ENCODE results near the gene PTPN14.

Gene PTPN14

DNA sequence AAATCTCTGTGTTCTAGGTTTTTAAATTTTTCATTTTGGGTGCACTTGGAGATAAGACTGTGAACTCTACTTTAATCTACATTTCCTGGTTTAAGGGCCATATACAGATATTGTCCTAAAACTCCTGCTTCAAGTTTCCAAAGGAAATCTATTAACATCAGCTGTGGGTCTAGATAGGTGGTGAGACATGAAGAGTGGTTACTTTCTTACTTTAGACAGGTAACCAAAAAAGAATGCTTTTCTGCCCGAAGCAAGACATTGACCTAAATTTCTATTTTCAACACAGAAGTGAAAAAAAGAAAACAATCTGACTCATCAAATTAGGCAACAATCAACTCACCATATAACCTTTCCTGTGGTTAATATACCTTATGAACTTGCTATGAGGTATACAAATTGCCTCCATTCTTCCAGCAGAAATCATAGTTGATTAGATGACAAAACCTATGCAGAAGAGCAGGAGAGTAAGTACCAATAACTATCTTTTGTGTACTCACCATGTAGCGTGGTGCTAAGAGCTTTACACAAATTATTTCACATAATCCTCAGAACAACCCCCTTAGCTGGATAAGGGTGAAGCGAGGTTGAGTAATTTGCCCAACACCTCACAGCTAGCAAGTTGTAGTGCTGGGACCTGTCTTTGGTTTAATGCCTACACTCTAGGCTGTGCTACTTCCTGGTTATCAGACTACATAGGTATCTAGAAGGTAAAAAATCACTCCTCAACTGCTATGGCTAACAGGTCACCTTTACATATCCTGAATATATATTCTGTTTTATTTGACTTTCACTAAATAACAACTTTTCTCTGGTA lies 23.4 kb upstream of the PTPN14 start:
- peaks cover 12% of the 10 kb centered on the region for H3K36me3 Mint-ChIP-seq (ENCODE audit: low read depth)
- no peaks in the 10 kb centered on the region for H3K4me1 Mint-ChIP-seq (ENCODE audit: low read depth)
- H3K27ac Mint-ChIP-seq: no peak overlapping the region
- peaks cover 17% of the 10 kb centered on the region for H3K9me3 Mint-ChIP-seq
- no peak overlapping the region for H3K4me3 Mint-ChIP-seq
- H3K27me3 Mint-ChIP-seq: no peaks in the 10 kb centered on the region

DNA sequence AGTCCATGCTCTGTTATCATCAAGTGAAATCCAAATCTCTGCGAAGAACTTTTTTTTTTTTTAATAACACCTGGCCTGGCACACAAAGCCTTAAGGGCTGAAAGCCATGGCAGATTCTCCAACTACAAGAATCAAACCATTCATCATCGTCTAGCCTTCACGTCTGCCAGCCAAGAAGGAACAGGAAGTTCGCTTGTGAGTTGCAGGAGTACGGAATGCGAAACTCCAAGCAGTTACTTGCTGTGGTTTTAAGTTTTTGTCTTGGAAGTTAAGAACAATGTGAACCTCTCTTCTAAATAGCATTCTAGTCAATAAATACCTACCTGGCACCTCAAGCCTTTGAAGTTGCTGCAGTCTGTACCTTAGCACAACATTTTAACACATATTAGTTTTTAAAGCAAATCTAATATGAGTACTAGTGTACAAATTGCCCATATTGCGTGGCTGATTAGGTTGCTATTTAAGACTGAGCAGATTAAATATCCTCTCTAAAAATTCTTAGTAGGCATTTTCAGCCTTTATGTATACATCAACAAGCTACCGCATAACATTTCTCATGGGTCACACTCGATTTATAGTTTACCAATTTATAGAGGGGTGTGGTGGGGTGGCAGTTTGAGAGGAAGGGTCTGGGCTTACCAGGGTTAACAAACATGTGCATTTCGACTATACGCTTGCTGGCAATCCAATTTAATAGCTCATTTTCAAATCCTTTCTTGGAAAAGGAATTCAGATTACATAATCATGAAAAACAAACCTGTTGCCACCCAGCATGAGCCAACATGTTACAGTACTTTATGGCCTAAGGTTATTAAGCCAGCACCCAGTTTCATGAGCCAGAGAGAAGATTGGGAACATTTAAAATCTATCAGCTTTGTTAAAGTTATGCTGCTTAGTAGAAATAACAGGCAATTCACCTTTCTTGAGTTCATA lies 22.2 kb upstream of the PTPN14 start:
- Mint-ChIP-seq H3K4me3 (no peak overlapping the region), H3K9me3 (peaks cover 17% of the 10 kb centered on the region), H3K4me1 (ENCODE audit: low read depth) (peaks cover 4% of the 10 kb centered on the region), H3K27ac (no peak overlapping the region), H3K27me3 (peaks cover 7% of the 10 kb centered on the region), H3K36me3 (ENCODE audit: low read depth) (peaks cover 12% of the 10 kb centered on the region)

DNA sequence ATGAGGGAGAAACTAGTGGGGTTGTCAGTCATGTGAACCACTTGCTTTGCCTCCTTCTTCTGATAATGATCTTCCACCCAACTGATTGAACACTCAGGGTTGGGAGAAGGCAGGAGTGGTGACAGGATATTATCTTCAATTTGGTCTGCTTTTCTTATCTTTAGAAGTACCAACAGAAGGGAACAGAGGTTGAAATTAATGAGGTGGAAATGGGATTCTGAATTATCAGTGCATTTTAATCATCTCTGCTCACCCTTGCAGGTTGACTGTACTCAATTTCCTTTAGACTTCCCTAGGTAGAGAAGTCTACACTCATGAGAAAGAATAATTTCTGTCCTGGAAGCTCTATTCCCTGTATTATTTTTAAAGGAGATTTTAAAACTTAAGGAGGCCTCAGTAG lies 19.9 kb upstream of the PTPN14 start:
- Mint-ChIP-seq H3K27ac (no peak overlapping the region), H3K4me3 (no peak overlapping the region), H3K9me3 (peaks cover 12% of the 10 kb centered on the region), H3K36me3 (ENCODE audit: low read depth) (peaks cover 6% of the 10 kb centered on the region), H3K4me1 (ENCODE audit: low read depth) (peaks cover 13% of the 10 kb centered on the region), H3K27me3 (peaks cover 7% of the 10 kb centered on the region)

DNA sequence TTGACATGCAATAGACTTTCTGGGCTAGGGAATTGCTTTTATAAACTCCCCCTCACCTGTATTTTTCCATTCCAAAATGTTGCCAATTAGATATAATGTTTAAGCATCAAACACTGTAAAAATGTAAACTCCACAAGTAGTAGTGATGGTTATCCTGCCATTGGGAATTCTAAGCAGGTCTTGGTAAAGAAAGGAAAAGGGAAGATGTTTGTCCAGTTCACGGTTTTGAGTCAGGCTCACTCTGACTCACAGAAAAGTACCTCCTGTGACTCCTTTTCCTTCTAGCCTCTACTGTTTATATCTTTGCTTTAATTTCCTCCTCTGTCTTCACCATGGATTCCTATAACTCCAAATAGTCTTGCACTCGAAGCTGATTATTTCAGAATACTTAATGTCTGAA lies 19.0 kb upstream of the PTPN14 start:
- H3K9me3 Mint-ChIP-seq: peaks cover 6% of the 10 kb centered on the region
- H3K27me3 Mint-ChIP-seq: peaks cover 9% of the 10 kb centered on the region
- no peaks in the 10 kb centered on the region for H3K36me3 Mint-ChIP-seq (ENCODE audit: low read depth)
- peaks cover 13% of the 10 kb centered on the region for H3K4me1 Mint-ChIP-seq (ENCODE audit: low read depth)
- H3K27ac Mint-ChIP-seq: no peak overlapping the region
- no peak overlapping the region for H3K4me3 Mint-ChIP-seq

GRCh38 chr1:214569357-214570004 lies 18.1 kb upstream of the PTPN14 start:
- peaks cover 13% of the 10 kb centered on the region for H3K4me1 Mint-ChIP-seq (ENCODE audit: low read depth)
- peaks cover 14% of the 10 kb centered on the region for H3K27me3 Mint-ChIP-seq
- H3K27ac Mint-ChIP-seq: no peak overlapping the region
- peaks cover 1% of the 10 kb centered on the region for H3K9me3 Mint-ChIP-seq
- no peaks in the 10 kb centered on the region for H3K36me3 Mint-ChIP-seq (ENCODE audit: low read depth)
- H3K4me3 Mint-ChIP-seq: no peak overlapping the region

DNA sequence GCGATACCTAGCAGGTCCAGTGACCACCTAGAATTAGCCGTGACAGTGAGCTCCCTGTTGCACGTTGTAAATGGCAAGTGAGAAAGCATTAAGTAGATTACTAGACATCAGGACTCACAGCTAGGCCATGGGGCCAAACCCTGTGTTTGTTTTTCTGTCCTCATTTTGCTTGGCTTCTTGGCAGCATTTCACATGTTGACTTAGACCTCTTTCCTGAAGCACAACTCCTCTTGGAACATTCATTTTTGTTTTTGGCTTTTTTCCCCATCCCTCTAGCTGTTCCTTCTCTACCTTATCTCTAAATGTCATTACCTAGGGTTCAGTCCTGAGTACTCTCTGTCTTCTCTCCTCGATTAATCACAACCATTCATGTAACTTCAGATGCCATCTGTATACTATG lies 16.9 kb upstream of the PTPN14 start:
- peaks cover 13% of the 10 kb centered on the region for H3K4me1 Mint-ChIP-seq (ENCODE audit: low read depth)
- no peaks in the 10 kb centered on the region for H3K9me3 Mint-ChIP-seq
- no peak overlapping the region for H3K27ac Mint-ChIP-seq
- H3K36me3 Mint-ChIP-seq (ENCODE audit: low read depth): no peaks in the 10 kb centered on the region
- H3K27me3 Mint-ChIP-seq: peaks cover 14% of the 10 kb centered on the region
- no peak overlapping the region for H3K4me3 Mint-ChIP-seq

GRCh38 chr1:214567481-214567980 lies 16.1 kb upstream of the PTPN14 start:
- peaks cover 16% of the 10 kb centered on the region for H3K27me3 Mint-ChIP-seq
- H3K36me3 Mint-ChIP-seq (ENCODE audit: low read depth): no peaks in the 10 kb centered on the region
- no peak overlapping the region for H3K27ac Mint-ChIP-seq
- H3K4me1 Mint-ChIP-seq (ENCODE audit: low read depth): peaks cover 13% of the 10 kb centered on the region
- H3K9me3 Mint-ChIP-seq: no peaks in the 10 kb centered on the region
- H3K4me3 Mint-ChIP-seq: no peak overlapping the region

- no peaks in the 10 kb centered on the region for H3K9me3 Mint-ChIP-seq
- H3K4me1 Mint-ChIP-seq (ENCODE audit: low read depth): peaks cover 13% of the 10 kb centered on the region
- no peak overlapping the region for H3K4me3 Mint-ChIP-seq
- H3K36me3 Mint-ChIP-seq (ENCODE audit: low read depth): no peaks in the 10 kb centered on the region
- H3K27me3 Mint-ChIP-seq: peaks cover 26% of the 10 kb centered on the region
- H3K27ac Mint-ChIP-seq: no peak overlapping the region
Measured at GRCh38 chr1:214566158-214567104, 15.0 kb upstream of the PTPN14 start.

- Mint-ChIP-seq H3K4me1 (ENCODE audit: low read depth) (peaks cover 13% of the 10 kb centered on the region), H3K27ac (no peak overlapping the region), H3K27me3 (peaks cover 32% of the 10 kb centered on the region), H3K9me3 (no peaks in the 10 kb centered on the region), H3K36me3 (ENCODE audit: low read depth) (no peaks in the 10 kb centered on the region), H3K4me3 (no peak overlapping the region)
Measured at GRCh38 chr1:214565310-214565709, 13.9 kb upstream of the PTPN14 start.

GRCh38 chr1:214563881-214564280 lies 12.5 kb upstream of the PTPN14 start:
- Mint-ChIP-seq H3K36me3 (ENCODE audit: low read depth) (no peaks in the 10 kb centered on the region), H3K27me3 (peaks cover 35% of the 10 kb centered on the region), H3K4me3 (no peak overlapping the region), H3K27ac (no peak overlapping the region), H3K9me3 (no peaks in the 10 kb centered on the region), H3K4me1 (ENCODE audit: low read depth) (peaks cover 8% of the 10 kb centered on the region)

- peaks cover 43% of the 10 kb centered on the region for H3K27me3 Mint-ChIP-seq
- no peaks in the 10 kb centered on the region for H3K36me3 Mint-ChIP-seq (ENCODE audit: low read depth)
- no peak overlapping the region for H3K27ac Mint-ChIP-seq
Measured at GRCh38 chr1:214557952-214558735, 6.7 kb upstream of the PTPN14 start.

DNA sequence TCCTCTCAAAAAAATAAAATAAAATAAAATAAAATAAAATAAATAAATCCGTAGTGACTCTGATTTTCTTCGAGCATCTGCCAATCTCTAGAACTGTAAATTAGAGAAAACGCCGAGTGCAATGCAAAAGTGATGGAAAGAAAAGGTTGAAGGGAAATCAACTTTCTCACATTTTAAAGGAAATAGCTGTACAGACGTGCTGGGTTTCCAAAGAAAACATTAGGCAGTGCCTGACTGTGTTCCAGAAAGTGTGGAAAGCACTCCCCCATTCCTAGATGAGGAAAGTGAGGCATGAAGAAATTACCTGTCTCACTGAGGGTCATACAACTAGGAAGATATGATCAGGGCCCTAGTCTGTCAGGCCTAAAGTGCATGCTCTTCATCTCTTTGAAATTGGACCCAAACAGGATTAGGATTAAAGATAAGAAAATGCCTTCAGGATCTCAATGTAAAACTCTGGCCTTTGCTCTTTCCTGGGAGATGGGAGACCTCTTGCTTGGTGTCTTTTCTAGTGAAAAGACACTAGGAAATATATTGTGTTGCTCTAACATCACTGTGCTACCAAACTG lies 1.8 kb upstream of the PTPN14 start:
- Mint-ChIP-seq H3K9me3 (no peaks in the 10 kb centered on the region), H3K27me3 (peaks cover 58% of the 10 kb centered on the region), H3K4me1 (ENCODE audit: low read depth) (peaks cover 4% of the 10 kb centered on the region), H3K4me3 (no peak overlapping the region), H3K36me3 (ENCODE audit: low read depth) (no peaks in the 10 kb centered on the region), H3K27ac (no peak overlapping the region)

More at GRCh38 chr1:214557952-214558735, 6.7 kb upstream of the PTPN14 start:
- Mint-ChIP-seq H3K9me3 (no peaks in the 10 kb centered on the region), H3K4me1 (ENCODE audit: low read depth) (no peaks in the 10 kb centered on the region), H3K4me3 (no peak overlapping the region)

- Mint-ChIP-seq H3K27ac (no peak overlapping the region), H3K9me3 (no peaks in the 10 kb centered on the region), H3K27me3 (peaks cover 63% of the 10 kb centered on the region), H3K4me1 (ENCODE audit: low read depth) (peaks cover 4% of the 10 kb centered on the region), H3K4me3 (peak overlapping the region; percentile 79), H3K36me3 (ENCODE audit: low read depth) (no peaks in the 10 kb centered on the region)
Measured at GRCh38 chr1:214552174-214552608, 789 bp upstream of the PTPN14 start.
